Myocyte (in vitro differentiated cells): ENCODE results near the gene MYO6. TPM values are rescaled to one million over a fixed set of nuclear protein-coding genes. Genes with fewer than 3 reads are reported as not detected.

Experiments used
- DNase-seq: peaks from one replicate; pipeline ENCODE4 v3.0.0-alpha.2; 2012; ENCODE audit warnings: low read depth
- total RNA-seq: library from RNA; depleted of rRNA; stranded (reverse); fragments of >200 nt; gene quantifications from 2 replicates; pipeline ENCODE4 v1.2.3, GENCODE V29; 2014

MYO6 gene
- total RNA-seq, 1 donor from 2014 or later, result 9.5 TPM

DNA sequence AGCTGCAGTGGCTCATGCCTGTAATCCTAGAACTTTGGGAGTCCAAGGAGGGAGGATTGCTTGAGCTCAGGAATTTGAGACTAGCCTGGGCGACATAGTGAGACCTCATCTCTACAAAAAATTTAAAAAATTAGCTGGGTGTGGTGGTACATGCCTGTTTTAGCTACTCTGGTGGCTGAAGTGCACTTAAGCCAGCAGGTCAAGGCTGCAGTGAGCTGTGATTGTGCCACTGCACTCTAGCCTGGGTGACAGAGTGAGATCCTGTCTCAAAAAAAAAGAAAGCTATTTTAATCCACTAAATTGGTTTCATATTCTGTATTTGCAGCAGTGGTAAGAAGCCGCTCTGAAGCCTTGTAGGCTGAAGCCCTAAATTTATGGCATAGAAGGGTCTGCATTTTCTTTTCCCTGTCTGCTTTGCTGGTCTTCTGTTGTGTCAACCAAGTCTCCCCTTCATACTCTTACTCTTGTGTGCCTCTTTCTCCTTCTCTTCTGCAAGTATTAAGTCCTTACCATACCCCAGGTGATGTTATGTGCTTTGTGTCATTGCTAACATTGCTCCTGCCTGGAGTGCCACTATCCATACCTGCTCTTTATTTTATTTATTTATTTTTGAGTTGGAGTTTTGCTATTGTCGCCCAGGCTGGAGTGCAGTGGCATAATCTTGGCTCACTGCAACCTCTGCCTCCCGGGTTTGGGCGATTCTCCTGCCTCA, 70.9 kb downstream of the MYO6 start:
- DNase-seq, result peak; percentile 8

DNA sequence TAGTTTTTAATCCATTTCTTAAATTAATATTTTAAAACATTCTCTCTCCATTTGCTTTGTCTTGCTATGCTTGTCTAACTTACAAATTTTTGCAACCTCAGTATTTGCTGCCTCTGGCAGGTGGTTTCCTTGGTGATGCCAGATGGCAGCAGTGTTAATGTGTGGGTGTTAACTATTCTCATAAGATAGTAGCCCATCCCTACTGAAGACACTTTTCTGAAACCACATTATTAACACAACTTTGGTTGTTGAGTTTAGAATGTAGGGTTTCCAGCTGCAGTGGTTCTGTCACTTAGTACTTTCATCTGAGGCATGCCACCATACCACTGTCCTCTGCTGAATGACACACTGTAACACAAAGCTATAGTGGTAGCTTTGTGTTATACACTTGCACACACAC, 75.1 kb downstream of the MYO6 start:
- DNase-seq, result peak; percentile 24

DNA sequence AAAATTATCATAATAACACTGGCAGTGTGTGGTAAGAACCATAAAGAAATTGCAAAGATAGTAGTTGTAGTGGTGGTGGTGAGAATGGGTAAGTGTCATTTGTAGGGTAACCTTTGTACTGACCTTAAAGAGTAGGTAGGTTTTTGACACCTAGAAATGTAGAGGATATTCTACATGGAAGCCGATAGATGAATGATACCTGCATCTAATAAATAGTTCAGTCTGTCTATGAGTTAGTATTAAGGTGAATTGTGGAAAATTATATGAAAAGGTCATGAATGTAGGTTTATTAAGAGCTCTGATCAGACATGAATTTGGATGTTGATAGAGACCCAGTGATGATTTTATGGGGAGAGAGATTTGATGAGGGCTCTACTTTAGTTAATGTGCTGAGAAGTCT, 78.1 kb downstream of the MYO6 start:
- DNase-seq, result no peak

DNA sequence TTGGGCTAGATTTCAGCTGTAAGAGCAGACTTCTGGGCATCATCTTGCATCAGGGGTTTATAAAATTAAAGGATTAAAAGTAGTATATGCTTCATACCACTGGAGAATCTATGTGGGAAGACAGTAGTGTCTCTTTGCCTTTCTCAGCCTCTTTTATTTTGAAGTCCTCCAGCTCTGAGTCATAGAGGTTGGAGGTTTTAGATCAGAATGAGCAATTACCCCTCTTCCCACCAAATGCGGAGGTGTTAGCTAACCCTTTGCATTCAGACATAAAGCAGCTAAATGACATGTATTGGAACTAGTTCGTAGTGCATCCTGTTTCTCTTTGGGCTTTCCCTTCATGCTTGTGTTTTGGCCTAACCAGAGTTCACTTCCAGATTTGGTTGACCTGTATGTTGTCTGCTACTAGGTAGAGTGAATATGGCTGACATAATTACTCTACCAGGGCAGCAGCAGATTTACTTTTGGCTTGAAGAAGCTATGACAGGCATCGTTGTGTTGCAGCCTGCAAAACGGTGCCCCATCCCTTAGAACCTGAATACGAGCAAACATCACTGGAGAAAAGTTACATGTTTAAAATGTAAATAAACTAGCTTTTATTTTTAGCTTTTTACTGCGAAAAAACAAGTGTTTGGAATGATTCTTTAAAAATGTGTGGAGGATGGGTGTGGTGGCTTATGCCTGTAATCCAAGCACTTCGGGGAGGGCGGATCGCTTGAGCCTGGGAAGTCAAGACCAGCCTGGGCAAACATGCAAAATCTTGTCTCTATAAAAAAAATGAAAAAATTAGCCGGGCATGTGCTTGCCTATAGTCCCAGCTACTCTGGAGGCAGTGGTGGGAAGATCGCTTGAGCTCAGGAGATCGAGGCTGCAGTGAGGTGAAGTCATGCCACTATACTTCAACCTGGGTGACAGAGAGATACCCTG, 82.2 kb downstream of the MYO6 start:
- DNase-seq, result peak; percentile 33

DNA sequence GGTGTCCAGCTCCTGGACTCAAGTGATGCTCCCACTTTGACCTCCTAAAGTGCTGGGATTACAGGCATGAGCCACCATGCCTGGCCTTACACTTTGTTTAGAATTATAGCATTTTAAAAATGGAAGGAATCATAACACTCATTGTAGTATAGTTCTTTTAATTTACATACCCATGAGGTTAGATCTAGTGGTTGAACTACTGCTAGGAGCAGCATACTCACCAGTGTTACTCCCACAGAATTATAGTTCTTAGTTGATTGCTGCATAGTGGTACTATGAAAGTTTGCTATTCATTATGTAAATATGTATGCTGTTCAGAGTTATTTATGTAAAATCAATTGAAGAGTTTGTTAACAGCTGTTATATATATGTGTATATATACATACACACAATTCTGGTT, 85.4 kb downstream of the MYO6 start:
- no peak for DNase-seq

DNA sequence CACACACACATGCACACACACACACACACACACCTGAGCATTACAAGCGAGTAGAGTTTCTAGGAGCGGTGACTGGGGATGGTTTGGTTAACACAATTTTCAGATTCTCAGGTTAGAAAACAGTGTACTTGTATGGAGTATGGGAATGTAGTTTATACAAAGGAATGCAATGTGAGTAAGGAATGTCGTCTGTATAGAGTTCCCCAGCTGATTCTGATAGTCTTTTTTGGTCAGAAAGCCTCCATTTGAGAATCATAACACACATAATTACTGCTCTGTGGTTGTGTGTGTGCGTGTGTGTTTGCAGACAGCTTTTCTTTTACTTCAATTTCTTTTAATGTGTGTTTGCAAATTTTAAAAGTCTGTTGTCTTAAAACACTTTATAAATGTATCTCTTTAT, 93.2 kb downstream of the MYO6 start:
- DNase-seq, result no peak

DNA sequence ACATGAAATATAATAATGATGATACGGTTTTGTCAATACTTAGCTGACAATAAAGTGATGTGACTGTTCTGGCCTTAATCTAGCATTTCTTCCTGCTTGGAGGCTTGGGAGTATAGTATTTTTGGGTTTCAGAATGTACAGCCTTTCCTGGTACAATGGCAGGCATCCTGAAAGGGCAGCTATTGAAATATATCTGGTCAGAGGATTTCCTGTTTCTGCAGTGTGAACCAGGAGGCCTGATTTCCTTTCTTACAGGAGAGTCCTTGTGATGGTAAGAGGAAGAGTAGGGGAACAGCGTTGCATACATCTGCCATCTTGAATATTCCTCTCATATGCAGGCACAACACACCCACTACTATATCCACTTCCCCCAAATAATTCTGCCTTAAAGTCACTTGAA, 93.7 kb downstream of the MYO6 start:
- no peak for DNase-seq

DNA sequence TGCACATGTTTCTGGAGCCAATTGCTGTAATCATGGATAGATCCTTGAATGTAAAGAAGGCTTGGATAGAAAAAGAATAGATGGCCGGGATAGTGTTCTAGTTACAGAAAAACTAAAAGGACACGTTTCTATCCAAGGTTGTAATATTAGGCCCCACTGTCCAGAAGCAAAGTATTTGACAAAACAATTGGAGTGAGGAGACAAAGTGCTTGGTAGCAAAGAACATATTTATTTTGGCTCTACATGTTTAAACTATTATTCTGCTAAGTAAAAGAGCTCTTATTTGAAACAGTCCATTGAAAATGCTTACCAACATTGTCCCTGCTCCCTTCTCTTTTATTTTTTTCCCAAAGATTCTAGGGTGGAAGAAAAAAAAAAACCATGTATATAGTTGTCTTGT, 94.4 kb downstream of the MYO6 start:
- DNase-seq, result no peak

DNA sequence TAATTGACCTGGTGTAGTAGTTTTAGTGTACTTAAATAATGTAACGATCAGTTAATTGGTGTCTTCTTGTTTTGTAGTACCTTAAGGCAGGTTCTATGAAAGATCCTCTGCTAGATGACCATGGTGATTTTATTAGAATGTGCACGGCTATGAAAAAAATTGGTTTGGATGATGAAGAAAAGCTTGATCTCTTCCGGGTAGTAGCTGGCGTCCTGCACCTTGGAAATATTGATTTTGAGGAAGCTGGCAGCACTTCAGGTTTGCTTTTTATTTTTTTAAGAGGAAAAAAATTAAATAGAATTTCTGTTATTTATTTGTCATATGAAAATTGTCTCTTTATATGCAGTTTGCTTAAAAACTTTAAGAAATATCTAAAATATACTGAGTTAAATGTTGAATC, 99.2 kb downstream of the MYO6 start:
- no peak for DNase-seq

DNA sequence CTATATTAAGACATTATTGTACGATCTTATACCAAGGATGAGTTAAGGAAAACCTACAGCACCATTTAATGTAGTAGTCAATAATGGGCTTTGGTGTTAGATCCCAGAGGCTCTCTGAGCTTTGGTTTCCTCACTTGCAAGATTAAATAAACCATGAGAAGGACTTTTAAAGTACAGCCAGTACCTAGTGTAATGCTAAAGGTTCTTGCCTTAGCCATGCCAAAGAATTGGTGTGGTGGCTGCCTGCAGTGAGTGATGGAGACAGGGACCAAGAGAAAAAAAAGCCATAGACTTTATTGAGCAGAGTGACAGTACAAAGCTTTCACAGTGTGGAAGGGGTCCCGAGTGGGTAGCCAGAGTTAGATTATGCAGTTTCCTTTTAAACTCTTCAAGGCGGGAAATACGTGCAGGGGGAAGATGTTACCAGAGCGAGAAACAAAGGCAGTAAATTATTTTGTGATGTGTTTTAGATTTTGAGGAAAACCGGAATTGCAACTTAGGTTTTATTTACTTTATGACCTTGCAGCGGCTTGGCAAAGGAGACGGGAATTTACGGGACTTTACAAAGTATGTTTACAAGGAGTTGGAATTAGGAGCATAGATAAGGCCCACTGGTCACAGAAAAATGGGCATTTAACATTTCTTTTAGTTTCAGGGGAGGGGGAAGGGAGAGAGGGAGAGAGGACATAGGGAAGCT, 100.4 kb downstream of the MYO6 start:
- no peak for DNase-seq

DNA sequence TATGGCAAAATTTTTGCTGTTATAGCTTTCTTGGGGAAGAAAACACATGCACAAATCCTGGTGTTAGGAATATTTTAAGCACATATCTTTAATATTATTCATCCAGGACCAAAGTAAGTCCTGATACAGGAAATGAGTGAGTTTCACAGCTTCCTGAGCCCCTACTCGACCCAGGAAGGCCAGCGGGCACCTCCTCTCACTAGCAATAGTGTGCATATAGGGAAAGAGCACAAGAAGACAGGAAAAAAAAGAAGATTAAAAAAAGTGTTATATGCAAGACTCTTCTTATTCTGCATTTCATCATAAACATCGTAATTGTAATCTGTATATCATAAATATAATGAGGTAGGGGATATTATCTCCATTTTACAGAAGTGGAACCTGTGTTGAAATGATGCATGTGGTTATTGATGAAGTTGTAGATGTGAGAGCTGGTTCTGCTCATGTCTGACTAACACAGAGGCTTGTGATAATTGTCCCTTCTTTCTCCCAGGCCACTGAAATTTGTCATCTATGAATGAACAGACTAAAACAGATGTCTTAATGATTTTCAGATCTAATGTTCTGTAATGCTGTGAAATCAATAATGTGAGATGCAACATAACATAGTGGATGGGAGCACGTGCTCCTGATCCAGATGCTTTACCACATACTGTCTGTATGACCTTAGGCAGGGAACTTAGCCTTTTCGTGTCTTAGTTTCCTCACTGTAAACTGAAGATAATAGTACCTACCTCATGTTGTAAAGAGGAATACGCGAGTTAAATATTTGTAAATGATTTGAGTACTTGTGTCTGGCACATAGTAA, 101.2 kb downstream of the MYO6 start:
- no peak for DNase-seq

DNA sequence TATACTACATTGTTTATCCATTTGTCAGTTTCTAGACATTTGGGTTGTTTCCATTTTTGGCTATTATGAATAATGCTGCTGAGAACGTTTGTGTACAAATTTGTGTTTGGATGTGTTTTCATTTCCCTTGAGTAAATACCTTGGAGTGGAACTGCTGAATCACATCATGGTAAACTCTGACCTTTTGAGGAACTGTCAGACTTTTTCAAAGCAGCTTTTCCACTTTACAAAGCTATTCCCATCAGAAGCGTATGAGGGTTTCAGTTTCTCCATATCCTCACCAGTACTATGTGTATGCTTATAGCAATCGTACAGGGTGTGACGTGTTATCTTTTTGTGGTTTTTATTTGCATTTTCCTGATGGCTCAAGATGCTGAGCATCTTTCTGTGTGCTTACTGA, 103.7 kb downstream of the MYO6 start:
- no peak for DNase-seq

DNA sequence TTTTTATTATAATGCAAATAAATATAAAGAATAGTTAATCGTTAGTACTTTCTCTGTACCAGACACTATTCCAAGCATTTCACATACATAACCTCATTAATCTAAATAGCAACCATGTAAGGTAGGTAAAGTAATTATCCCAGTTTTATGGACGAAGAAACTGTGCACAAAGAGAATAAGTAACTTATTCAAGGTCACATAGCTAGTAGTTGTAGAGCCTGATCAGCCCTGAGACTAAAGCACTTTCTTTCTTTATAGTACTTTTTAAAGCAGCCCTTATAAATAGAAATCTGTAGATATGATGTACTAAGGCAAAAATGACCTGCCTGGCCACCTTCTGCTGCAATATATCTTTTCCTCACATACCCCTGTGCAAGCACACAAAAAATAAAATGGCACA, 104.8 kb downstream of the MYO6 start:
- no peak for DNase-seq

DNA sequence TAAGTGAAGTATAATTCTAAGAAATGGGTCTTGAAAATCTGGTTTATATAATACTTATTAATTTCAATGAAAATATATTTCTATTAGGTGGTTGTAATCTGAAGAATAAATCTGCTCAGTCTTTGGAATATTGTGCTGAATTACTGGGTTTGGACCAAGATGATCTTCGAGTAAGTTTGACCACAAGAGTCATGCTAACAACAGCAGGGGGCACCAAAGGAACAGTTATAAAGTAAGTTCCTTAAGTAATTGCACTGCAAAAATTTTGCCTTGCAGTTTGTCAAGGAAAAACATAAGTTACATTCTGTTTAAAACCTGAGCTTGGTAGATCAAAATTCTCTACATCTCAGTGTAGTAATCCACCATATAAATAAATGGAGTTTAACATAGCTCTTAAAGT, 106.0 kb downstream of the MYO6 start:
- peak; percentile 68 for DNase-seq

DNA sequence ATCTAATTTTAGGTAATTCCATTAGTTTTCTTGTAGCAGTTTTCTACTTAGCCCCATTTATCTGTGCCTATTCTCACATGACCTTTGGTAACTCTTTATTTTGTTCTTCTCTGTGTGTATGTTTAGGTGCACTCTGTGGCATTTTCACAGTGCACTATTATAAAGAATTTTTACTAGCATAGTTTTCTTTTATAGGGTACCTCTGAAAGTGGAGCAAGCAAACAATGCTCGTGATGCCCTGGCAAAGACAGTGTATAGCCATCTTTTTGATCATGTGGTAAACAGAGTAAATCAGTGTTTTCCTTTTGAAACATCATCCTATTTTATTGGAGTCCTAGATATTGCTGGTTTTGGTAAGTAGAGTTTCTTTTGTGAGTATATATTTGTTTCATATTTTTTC, 107.9 kb downstream of the MYO6 start:
- no peak for DNase-seq

DNA sequence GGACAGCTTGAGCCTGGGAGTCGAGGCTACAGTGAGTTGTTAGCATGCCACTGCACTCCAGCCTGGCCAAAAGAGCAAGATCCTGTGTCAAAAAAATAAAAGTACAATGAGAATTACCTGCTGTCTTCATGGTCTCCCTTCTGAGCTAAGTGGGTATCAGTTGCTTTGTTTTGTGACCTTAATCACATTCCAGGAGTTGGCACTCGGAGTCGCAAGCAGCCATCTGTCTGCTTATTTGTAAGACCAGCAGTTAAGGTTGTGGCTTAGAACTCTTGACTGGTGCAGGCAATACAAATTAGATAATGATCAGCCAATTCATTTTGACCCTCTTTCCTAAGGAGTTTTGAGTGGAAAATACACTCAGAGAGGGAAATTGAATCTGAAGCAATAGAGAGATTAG, 114.0 kb downstream of the MYO6 start:
- DNase-seq, result no peak

DNA sequence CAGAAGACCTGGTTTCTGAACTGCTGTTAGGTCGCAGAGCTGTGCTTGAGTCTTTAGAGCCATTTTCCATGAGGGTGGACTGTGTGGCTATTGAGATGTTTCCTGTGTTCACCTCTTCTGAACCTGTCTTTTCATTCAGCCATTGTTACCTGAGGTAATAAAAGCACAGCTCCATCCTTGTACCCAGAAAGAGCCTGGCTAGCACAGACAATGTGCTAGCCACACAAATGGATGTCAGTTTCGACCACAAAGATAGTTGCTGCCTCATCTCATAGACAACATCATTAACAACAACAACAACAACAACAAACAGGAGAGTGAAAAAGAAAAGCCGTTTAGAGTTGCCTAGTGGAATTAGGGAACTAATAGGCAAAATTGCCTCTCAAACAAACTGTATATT, 114.7 kb downstream of the MYO6 start:
- no peak for DNase-seq

DNA sequence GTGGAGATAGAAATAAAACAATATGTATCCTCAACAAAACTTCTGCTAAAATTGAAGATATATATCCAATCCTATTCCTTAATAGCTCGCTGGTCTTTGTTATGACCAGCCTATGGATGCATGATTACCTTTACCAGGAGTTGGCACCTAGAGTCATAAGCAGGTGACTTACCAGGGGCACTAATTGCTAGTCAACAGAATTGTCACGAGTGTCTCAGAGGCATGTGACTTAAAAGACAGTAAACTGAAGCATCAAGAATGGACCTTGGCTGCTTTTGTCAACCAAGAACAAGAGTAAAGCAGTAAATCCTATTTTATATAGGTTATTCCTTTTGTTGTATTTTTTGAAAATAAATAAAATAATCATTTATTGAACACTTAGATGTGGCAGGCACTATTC, 115.4 kb downstream of the MYO6 start:
- DNase-seq, result no peak

DNA sequence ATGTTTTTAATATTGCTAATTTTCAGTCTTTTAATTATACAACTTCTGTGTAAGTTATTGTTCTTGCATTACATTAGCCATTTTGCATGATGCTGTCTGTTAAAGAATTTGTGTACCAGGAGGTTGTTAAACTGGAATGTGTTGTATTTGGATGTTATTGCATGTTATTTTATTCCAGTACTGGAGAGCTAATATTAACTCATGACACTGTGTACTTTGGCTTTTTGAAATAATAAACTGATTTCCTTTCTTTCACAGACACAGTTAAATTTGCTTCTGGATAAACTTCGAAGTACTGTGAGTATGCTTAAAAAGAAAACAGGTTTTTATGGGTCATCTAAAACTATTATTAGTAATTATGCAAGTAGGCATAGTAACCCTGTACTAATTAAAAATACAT, 121.3 kb downstream of the MYO6 start:
- DNase-seq, result no peak

DNA sequence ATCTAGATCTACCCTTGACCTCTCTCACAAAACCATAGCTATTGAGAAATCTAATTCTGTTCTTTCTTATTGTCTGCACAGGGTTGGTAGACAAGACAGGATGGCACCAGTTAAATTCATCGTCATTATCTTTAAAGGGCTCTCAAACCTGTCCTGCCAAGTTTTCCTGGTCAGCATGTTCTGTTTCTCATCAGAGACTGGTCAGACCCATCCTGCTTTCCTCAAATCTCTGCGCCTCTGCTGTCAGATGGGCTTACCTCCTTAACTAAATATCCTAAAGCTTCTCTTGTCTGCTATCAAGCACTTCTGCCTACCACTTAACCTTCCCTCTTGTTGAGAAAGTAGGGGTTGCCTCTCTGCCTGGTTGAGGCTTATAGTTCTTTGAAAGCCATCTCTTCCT, 125.2 kb downstream of the MYO6 start:
- DNase-seq, result no peak

DNA sequence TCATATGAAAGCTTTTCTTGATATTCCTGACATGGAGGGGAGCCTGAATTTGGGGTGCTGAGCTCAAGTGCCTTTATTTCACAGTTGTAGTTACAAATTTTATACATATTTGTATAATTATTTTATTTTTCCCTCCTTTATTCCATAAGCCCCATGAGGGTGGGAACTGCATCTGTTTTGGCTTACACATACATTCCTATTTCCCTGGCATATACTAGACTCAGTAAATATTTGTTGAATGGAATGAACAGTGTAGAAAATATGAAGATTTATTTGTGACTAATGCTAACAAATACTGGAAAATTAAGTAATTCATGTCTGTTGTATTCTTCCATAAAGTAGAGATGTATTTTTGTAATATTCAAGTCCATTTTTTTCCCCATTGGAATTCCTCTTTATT, 127.1 kb downstream of the MYO6 start:
- no peak for DNase-seq
